ENCODE data around the gene CD82. TPM values are rescaled to one million over a fixed set of nuclear protein-coding genes. Genes with fewer than 3 reads are reported as not detected.

Gene CD82
- 4.8 and 9.9 TPM in 2 replicates for total RNA-seq (2014; rRNA removed; shearing (Covaris generic))
- 6.0 and 8.6 TPM in 2 replicates for polyA plus RNA-seq (2016; fragmentation: Nextera tagmentation; extraction: Ambion mirVana)

DNA sequence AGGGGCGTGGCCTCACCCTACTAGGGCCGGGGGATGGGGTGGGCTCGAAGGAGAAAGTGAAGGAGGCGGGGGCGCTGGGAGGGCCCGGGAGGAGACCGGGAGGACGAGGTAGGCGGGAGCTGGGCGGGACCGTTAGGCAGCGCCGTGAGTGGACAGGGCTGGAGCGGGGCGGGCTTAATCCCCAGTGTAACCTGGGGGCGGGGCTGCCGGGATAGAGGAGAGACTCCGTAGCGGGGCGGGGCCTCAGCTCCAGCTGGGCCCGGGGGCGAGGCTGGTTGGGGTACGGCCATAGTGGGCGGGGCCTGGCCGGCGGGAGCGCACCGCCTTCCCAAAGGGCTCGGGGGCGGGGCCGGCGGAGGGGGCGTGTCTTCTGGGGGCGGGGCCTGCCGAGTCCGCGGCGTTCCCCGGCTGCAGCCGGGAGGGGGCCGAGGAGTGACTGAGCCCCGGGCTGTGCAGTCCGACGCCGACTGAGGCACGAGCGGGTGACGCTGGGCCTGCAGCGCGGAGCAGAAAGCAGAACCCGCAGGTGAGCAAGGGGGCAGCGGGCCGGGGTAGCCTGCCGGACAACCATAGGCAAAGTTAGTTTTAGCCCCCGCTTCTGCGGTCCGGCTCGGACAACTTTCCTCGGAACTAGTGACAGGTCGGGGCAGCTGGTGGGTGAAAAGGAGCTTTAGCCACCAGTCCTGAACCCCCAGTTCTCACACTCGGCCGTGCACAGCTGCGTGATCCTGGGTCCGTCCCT, at the start of gene CD82:
CD82 (plus strand) TSS at position 453 of the 742 bp plus-strand sequence. CDS start 29,000 bp downstream, outside the sequence.
- TF ChIP-seq EZH2 (IDR thresholded peaks at IDR 0.05; ENCODE audit: insufficient read depth, poor library complexity, severe bottlenecking) = no peak
- no peak for TF ChIP-seq EZH2phosphoT487 (IDR thresholded peaks at IDR 0.05; ENCODE audit: insufficient read depth, low read depth)
- H3K79me2 ChIP-seq (ENCODE audit: insufficient read depth) = no peaks in the 10 kb centered on the region
- no peaks in the 10 kb centered on the region for H4K20me1 ChIP-seq (ENCODE audit: insufficient read depth)
- no peaks in the 10 kb centered on the region for H3K9me2 ChIP-seq (ENCODE audit: insufficient read depth)
- DNase-seq = peak; percentile 100
- peak within 1 kb of the TSS; percentile 80 for H3K4me3 ChIP-seq
- H3F3A ChIP-seq (ENCODE audit: insufficient read depth) = peaks cover 26% of the 10 kb centered on the region
- H3K36me3 ChIP-seq (ENCODE audit: low read depth) = no peaks in the 10 kb centered on the region
- H3K27ac ChIP-seq = peak within 1 kb of the TSS; percentile 99
- 5 to 9% methylated on average over 36 to 60 of the region's 64 CpGs for WGBS, 2 experiments (ENCODE audit: low coverage in 1 of 2, low lambda C conversion rate in 2 of 2, missing lambda C conversion rate in 2 of 2)
- H3K9ac ChIP-seq = peak within 1 kb of the TSS; percentile 97
- no peaks in the 10 kb centered on the region for H3K27me3 ChIP-seq (replicated peaks; ENCODE audit: insufficient read depth)
- H2AFZ ChIP-seq = peak within 1 kb of the TSS; percentile 84
- H3K4me1 ChIP-seq (ENCODE audit: insufficient read depth) = peaks cover 28% of the 10 kb centered on the region
- in situ Hi-C loops (cut with MboI) = loop anchor here (10.0 kb wide), 1 partner anchor 339 kb away; no protein-coding TSS in a partner anchor
- no peaks in the 10 kb centered on the region for H3K9me3 ChIP-seq (ENCODE audit: low read depth)
- peak within 1 kb of the TSS; percentile 96 for H3K4me2 ChIP-seq (ENCODE audit: unreplicated experiment)

- no peaks in the 10 kb centered on the region for H3K4me1 ChIP-seq (ENCODE audit: insufficient read depth)
- H3K79me2 ChIP-seq (ENCODE audit: insufficient read depth) = no peaks in the 10 kb centered on the region
- H3K9me2 ChIP-seq (ENCODE audit: insufficient read depth) = no peaks in the 10 kb centered on the region
- no peak overlapping the region for H3K4me2 ChIP-seq (ENCODE audit: unreplicated experiment)
- H2AFZ ChIP-seq = no peak overlapping the region
- H3K4me3 ChIP-seq = no peak overlapping the region
- no peak overlapping the region for H3K9ac ChIP-seq
- H3K36me3 ChIP-seq (ENCODE audit: low read depth) = no peaks in the 10 kb centered on the region
- no peak for DNase-seq
- TF ChIP-seq EZH2 (IDR thresholded peaks at IDR 0.05; ENCODE audit: insufficient read depth, poor library complexity, severe bottlenecking) (no peak), EZH2phosphoT487 (IDR thresholded peaks at IDR 0.05; ENCODE audit: insufficient read depth, low read depth) (no peak)
- H3K9me3 ChIP-seq (ENCODE audit: low read depth) = no peaks in the 10 kb centered on the region
- no peaks in the 10 kb centered on the region for H3F3A ChIP-seq (ENCODE audit: insufficient read depth)
- peaks cover 70% of the 10 kb centered on the region for H3K27me3 ChIP-seq (replicated peaks; ENCODE audit: insufficient read depth)
- H3K27ac ChIP-seq = no peak overlapping the region
- no peaks in the 10 kb centered on the region for H4K20me1 ChIP-seq (ENCODE audit: insufficient read depth)
- in situ Hi-C loops (cut with MboI) = no loop called here
- WGBS, 2 experiments (ENCODE audit: low coverage in 1 of 2, low lambda C conversion rate in 2 of 2, missing lambda C conversion rate in 2 of 2) = 17 to 20% methylated on average over 5 of the region's 5 CpGs
These were observed 48.6 kb upstream of the CD82 start for GRCh38 chr11:44516688-44517507.

- Histone ChIP-seq H3K79me2 (ENCODE audit: insufficient read depth) (no peaks in the 10 kb centered on the region), H3K27ac (no peak overlapping the region), H3K4me3 (no peak overlapping the region), H2AFZ (no peak overlapping the region), H3K9me3 (ENCODE audit: low read depth) (no peaks in the 10 kb centered on the region), H3F3A (ENCODE audit: insufficient read depth) (no peaks in the 10 kb centered on the region), H3K36me3 (ENCODE audit: low read depth) (no peaks in the 10 kb centered on the region), H3K27me3 (replicated peaks; ENCODE audit: insufficient read depth) (peaks cover 68% of the 10 kb centered on the region), H4K20me1 (ENCODE audit: insufficient read depth) (no peaks in the 10 kb centered on the region), H3K4me2 (ENCODE audit: unreplicated experiment) (no peak overlapping the region), H3K9ac (no peak overlapping the region), H3K9me2 (ENCODE audit: insufficient read depth) (no peaks in the 10 kb centered on the region), H3K4me1 (ENCODE audit: insufficient read depth) (no peaks in the 10 kb centered on the region)
- 50 to 62% methylated on average over 2 of the region's 2 CpGs for WGBS, 2 experiments (ENCODE audit: low coverage in 1 of 2, low lambda C conversion rate in 2 of 2, missing lambda C conversion rate in 2 of 2)
- no peak for TF ChIP-seq EZH2 (IDR thresholded peaks at IDR 0.05; ENCODE audit: insufficient read depth, poor library complexity, severe bottlenecking)
- TF ChIP-seq EZH2phosphoT487 (IDR thresholded peaks at IDR 0.05; ENCODE audit: insufficient read depth, low read depth) = no peak
- in situ Hi-C loops (cut with MboI) = no loop called here
- no peak for DNase-seq
These were observed 47.9 kb upstream of the CD82 start for GRCh38 chr11:44517541-44517940.

DNA sequence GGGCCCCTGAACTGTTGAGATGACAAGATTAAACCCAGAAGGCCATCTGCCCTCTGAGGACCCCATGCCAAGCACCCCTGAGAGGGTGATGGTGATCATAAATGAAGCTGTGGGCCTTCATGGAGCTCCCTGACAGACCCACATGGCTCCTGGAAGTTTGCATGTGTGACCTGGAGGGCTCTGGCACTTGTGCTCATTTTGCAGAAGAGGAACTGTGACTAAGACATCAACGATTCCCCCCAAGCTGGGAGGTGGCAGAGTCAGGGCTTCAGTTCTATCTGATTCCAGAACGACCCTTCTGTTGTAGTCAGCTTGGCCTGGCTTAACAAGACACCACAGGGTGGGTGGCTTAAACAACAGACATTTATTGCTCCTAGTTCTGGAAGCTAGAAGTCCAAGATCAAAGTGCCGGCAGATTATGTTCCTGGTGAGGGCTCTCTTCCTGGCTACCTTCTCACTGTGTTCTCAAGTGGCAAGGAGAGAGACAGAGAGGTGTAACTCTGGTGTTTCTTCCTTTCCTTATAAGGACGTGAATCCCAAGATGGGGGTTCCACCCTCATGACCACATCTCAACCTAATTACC, 46.4 kb upstream of the CD82 start:
- DNase-seq = no peak
- 50 to 55% methylated on average over 4 of the region's 4 CpGs for WGBS, 2 experiments (ENCODE audit: low coverage in 1 of 2, low lambda C conversion rate in 2 of 2, missing lambda C conversion rate in 2 of 2)
- no peaks in the 10 kb centered on the region for H3K9me2 ChIP-seq (ENCODE audit: insufficient read depth)
- no peak overlapping the region for H3K4me2 ChIP-seq (ENCODE audit: unreplicated experiment)
- H3K27ac ChIP-seq = no peak overlapping the region
- H3K27me3 ChIP-seq (replicated peaks; ENCODE audit: insufficient read depth) = peaks cover 60% of the 10 kb centered on the region
- H2AFZ ChIP-seq = no peak overlapping the region
- no peak for TF ChIP-seq EZH2 (IDR thresholded peaks at IDR 0.05; ENCODE audit: insufficient read depth, poor library complexity, severe bottlenecking)
- no peak for TF ChIP-seq EZH2phosphoT487 (IDR thresholded peaks at IDR 0.05; ENCODE audit: insufficient read depth, low read depth)
- H3K79me2 ChIP-seq (ENCODE audit: insufficient read depth) = no peaks in the 10 kb centered on the region
- in situ Hi-C loops (cut with MboI) = no loop called here
- H3K4me1 ChIP-seq (ENCODE audit: insufficient read depth) = no peaks in the 10 kb centered on the region
- H4K20me1 ChIP-seq (ENCODE audit: insufficient read depth) = no peaks in the 10 kb centered on the region
- H3K36me3 ChIP-seq (ENCODE audit: low read depth) = no peaks in the 10 kb centered on the region
- no peaks in the 10 kb centered on the region for H3K9me3 ChIP-seq (ENCODE audit: low read depth)
- no peaks in the 10 kb centered on the region for H3F3A ChIP-seq (ENCODE audit: insufficient read depth)
- H3K9ac ChIP-seq = no peak overlapping the region
- no peak overlapping the region for H3K4me3 ChIP-seq

Measured in GM23248 (cell line).